Erythroblast (primary cell): ENCODE results near the gene DAPK3.

Experiments
- GATA1 ChIP-seq: IDR thresholded peaks from 2 replicates; pipeline ENCODE4 v1.6.1; 2011; ENCODE audit warnings: low read depth, mild to moderate bottlenecking, control low read depth, low read length, moderate library complexity
- POLR2A ChIP-seq: IDR thresholded peaks from 2 replicates; pipeline ENCODE4 v1.6.1; 2011; ENCODE audit warnings: mild to moderate bottlenecking, low read length

- TF ChIP-seq POLR2A (peak; percentile 13), GATA1 (no peak)
Observed at GRCh38 chr19:3977242-3978143, 6.6 kb upstream of the DAPK3 start.
